T1000 (cell line): Measurements from ENCODE around the gene EGLN3.
"Not testable (repeated sequence)": the region's sequence is repeated elsewhere in the genome, so short reads cannot be mapped to it uniquely, and the experiment has no call there.

Experiments used
- DNase-seq: peaks from one replicate; lab custom pipeline; 2025; ENCODE audit warnings: mixed read lengths; lab: John Stamatoyannopoulos, UW

Gene EGLN3

GRCh38 chr14:33934938-33935337 lies 15.9 kb downstream of the EGLN3 start:
- DNase-seq: no peak

GRCh38 chr14:33934043-33934750 lies 16.7 kb downstream of the EGLN3 start:
- no peak for DNase-seq

- DNase-seq: no peak
Measured at GRCh38 chr14:33933386-33933933, 17.4 kb downstream of the EGLN3 start.

- DNase-seq: peak; percentile 5
Measured at GRCh38 chr14:33932576-33933345, 18.1 kb downstream of the EGLN3 start.

- DNase-seq: no peak
Measured at GRCh38 chr14:33932033-33932432, 18.8 kb downstream of the EGLN3 start.

- no peak for DNase-seq
Measured at GRCh38 chr14:33931461-33931860, 19.4 kb downstream of the EGLN3 start.

GRCh38 chr14:33930439-33930838 lies 20.4 kb downstream of the EGLN3 start:
- no peak for DNase-seq

- DNase-seq: no peak
Measured at GRCh38 chr14:33929799-33930408, 21.0 kb downstream of the EGLN3 start.

- no peak for DNase-seq
Measured at GRCh38 chr14:33928895-33929294, 22.0 kb downstream of the EGLN3 start.

- no peak for DNase-seq
Measured at GRCh38 chr14:33927944-33928343, 22.9 kb downstream of the EGLN3 start.

GRCh38 chr14:33926967-33927366 lies 23.9 kb downstream of the EGLN3 start:
- DNase-seq: not testable (repeated sequence)

GRCh38 chr14:33925946-33926345 lies 24.9 kb downstream of the EGLN3 start:
- DNase-seq: no peak

GRCh38 chr14:33925235-33925634 lies 25.6 kb downstream of the EGLN3 start:
- DNase-seq: no peak

GRCh38 chr14:33924566-33925100 lies 26.2 kb downstream of the EGLN3 start:
- DNase-seq: no peak

GRCh38 chr14:33922125-33922524 lies 28.7 kb downstream of the EGLN3 start:
- no peak for DNase-seq

- DNase-seq: no peak
Measured at GRCh38 chr14:33918256-33918655, 32.6 kb downstream of the EGLN3 start.

GRCh38 chr14:33917661-33918060 lies 33.2 kb downstream of the EGLN3 start:
- DNase-seq: no peak

GRCh38 chr14:33916663-33917565 lies 34.0 kb downstream of the EGLN3 start:
- no peak for DNase-seq

GRCh38 chr14:33915682-33916081 lies 35.2 kb downstream of the EGLN3 start:
- no peak for DNase-seq

- DNase-seq: peak; percentile 12
Measured at GRCh38 chr14:33914676-33915516, 36.0 kb downstream of the EGLN3 start.
